SK-N-SH (cell line): ENCODE measurements around the gene DNAH14. TPM values are rescaled to one million over a fixed set of nuclear protein-coding genes. Genes with fewer than 3 reads are reported as not detected.

Experiments
- CTCF ChIA-PET: fragments of 300-600, 350-600 bp; formaldehyde crosslinking; extraction: SDS; loops from one replicate; lab custom pipeline; 2021; lab: Yijun Ruan, JAX
- POLR2A ChIA-PET: fragments of 350-600 bp; sonication (Branson Sonifier 250); formaldehyde crosslinking; extraction: SDS; loops from one replicate; lab custom pipeline; 2020; ENCODE audit warnings: antibody characterized with exemption, inconsistent platforms; lab: Yijun Ruan, JAX
- DNase-seq: peaks from one replicate; pipeline ENCODE4 v3.0.0; 2012
- H2AFZ ChIP-seq: fragments of 200-600 bp; sonication (generic); 2 replicates; pipeline ENCODE4 v1.8.1; 2016; ENCODE audit warnings: antibody characterized with exemption, mild to moderate bottlenecking, low read depth
- H3F3A ChIP-seq: fragments of 200-600 bp; sonication (generic); replicated peaks from 2 replicates; pipeline ENCODE3; 2016; ENCODE audit warnings: antibody characterized with exemption, mild to moderate bottlenecking; ENCODE audit not compliant: insufficient read depth
- H3K27ac ChIP-seq, 2 experiments: fragments of 200-500 bp in 1 of 2; fragments of 200-600 bp in 1 of 2; sonication (Bioruptor generic) in 1 of 2; sonication (generic), shearing (Covaris generic) in 1 of 2; 2 replicates each; pipeline versions ENCODE4 v1.5.1 to v1.6.1; 2014 to 2016; ENCODE audit warnings: low read depth in 2 of 2, inconsistent platforms in 1 of 2, low read length in 1 of 2, mild to moderate bottlenecking in 1 of 2, mixed read lengths in 1 of 2
- H3K27me3 ChIP-seq: fragments of 200-600 bp; sonication (generic), shearing (Covaris generic); 2 replicates; pipeline ENCODE4 v1.6.1; 2016; ENCODE audit warnings: mixed run types; ENCODE audit not compliant: insufficient read depth
- H3K36me3 ChIP-seq, 2 experiments: fragments of 200-500 bp in 1 of 2; fragments of 200-600 bp in 1 of 2; sonication (Bioruptor generic) in 1 of 2; sonication (generic) in 1 of 2; replicated peaks in 1 of 2; 2 replicates each; pipeline versions ENCODE3 to v1.5.1; 2014 to 2016; ENCODE audit warnings: low read length in 1 of 2, mild to moderate bottlenecking in 1 of 2; ENCODE audit not compliant: insufficient read depth in 2 of 2, control insufficient read depth in 1 of 2
- H3K4me1 ChIP-seq, 2 experiments: fragments of 200-500 bp in 1 of 2; fragments of 200-600 bp in 1 of 2; sonication (Bioruptor generic) in 1 of 2; sonication (generic), shearing (Covaris generic) in 1 of 2; 2 replicates each; pipeline versions ENCODE4 v1.5.1 to v1.6.1; 2014 to 2016; ENCODE audit warnings: low read depth in 1 of 2, low read length in 1 of 2, mixed run types in 1 of 2; ENCODE audit not compliant: insufficient read depth in 2 of 2, control insufficient read depth in 1 of 2
- H3K4me2 ChIP-seq: fragments of 200-600 bp; sonication (generic), shearing (Covaris generic); 2 replicates; pipeline ENCODE4 v1.6.1; 2017; ENCODE audit warnings: mixed run types
- H3K4me3 ChIP-seq, 2 experiments: fragments of 200-500 bp in 1 of 2; fragments of 200-600 bp in 1 of 2; sonication (Bioruptor generic) in 1 of 2; sonication (generic), shearing (Covaris generic) in 1 of 2; 2 replicates each; pipeline versions ENCODE4 v1.5.1 to v1.8.1; 2014 to 2016; ENCODE audit warnings: low read depth in 2 of 2, inconsistent platforms in 1 of 2, low read length in 1 of 2, mild to moderate bottlenecking in 1 of 2, mixed read lengths in 1 of 2, moderate library complexity in 1 of 2
- H3K79me2 ChIP-seq: fragments of 200-600 bp; sonication (generic); 2 replicates; pipeline ENCODE4 v1.8.1; 2017; ENCODE audit warnings: mild to moderate bottlenecking; ENCODE audit not compliant: insufficient read depth
- H3K9ac ChIP-seq: fragments of 200-600 bp; sonication (generic); 2 replicates; pipeline ENCODE4 v1.6.1; 2017; ENCODE audit warnings: mixed run types
- H3K9me2 ChIP-seq: fragments of 200-600 bp; sonication (generic); 2 replicates; pipeline ENCODE4 v1.6.1; 2017; ENCODE audit warnings: mixed run types
- H3K9me3 ChIP-seq: fragments of 200-600 bp; sonication (generic); 2 replicates; pipeline ENCODE4 v1.6.1; 2017; ENCODE audit warnings: mixed run types, mild to moderate bottlenecking, moderate library complexity
- H4K20me1 ChIP-seq: fragments of 200-600 bp; sonication (generic); 2 replicates; pipeline ENCODE4 v1.6.1; 2017; ENCODE audit warnings: mild to moderate bottlenecking, mixed run types; ENCODE audit not compliant: insufficient read depth
- ELF1 ChIP-seq: IDR thresholded peaks from 2 replicates; pipeline ENCODE4 v1.4.0; 2012
- EP300 ChIP-seq, 2 experiments: IDR thresholded peaks; 2 replicates each; pipeline versions ENCODE4 v1.4.0 to v1.6.1; 2012; ENCODE audit warnings: borderline replicate concordance in 1 of 2, low read depth in 1 of 2, low read length in 1 of 2
- FOXM1 ChIP-seq: IDR thresholded peaks from 2 replicates; pipeline ENCODE4 v1.4.0; 2012; ENCODE audit warnings: low read depth, mild to moderate bottlenecking
- GATA2 ChIP-seq: sonication (generic); formaldehyde crosslinking; IDR thresholded peaks from 2 replicates; pipeline ENCODE4 v1.5.0; 2020; ENCODE audit warnings: mild to moderate bottlenecking, missing genetic modification reagents
- MAX ChIP-seq: IDR thresholded peaks from 2 replicates; pipeline ENCODE4 v1.4.0; 2012; ENCODE audit warnings: low read depth
- MEF2A ChIP-seq: IDR thresholded peaks from 2 replicates; pipeline ENCODE4 v1.4.0; 2012; ENCODE audit warnings: low read depth, borderline replicate concordance
- NFIC ChIP-seq: IDR thresholded peaks from 2 replicates; pipeline ENCODE4 v1.4.0; 2012; ENCODE audit warnings: borderline replicate concordance
- REST ChIP-seq: IDR thresholded peaks from 2 replicates; pipeline ENCODE4 v1.6.1; 2012; ENCODE audit warnings: mild to moderate bottlenecking, low read depth, low read length, moderate library complexity
- RFX5 ChIP-seq: IDR thresholded peaks from 2 replicates; pipeline ENCODE4 v1.6.1; 2012; ENCODE audit warnings: mild to moderate bottlenecking, improper control_type of control experiment, low read length
- SMC3 ChIP-seq: IDR thresholded peaks from 2 replicates; pipeline ENCODE4 v1.6.1; 2012; ENCODE audit warnings: low read depth, low read length, improper control_type of control experiment
- TAF1 ChIP-seq: IDR thresholded peaks from 2 replicates; pipeline ENCODE4 v1.6.1; 2012; ENCODE audit warnings: low read depth, mild to moderate bottlenecking, low read length, moderate library complexity, borderline replicate concordance
- USF2 ChIP-seq: fragments of 150-350 bp; IDR thresholded peaks from 2 replicates; pipeline ENCODE4 v1.6.1; 2017; ENCODE audit warnings: antibody characterized with exemption, low read length, low read depth, borderline replicate concordance
- YY1 ChIP-seq: IDR thresholded peaks from 2 replicates; pipeline ENCODE4 v1.4.0; 2012; ENCODE audit warnings: low read depth, mild to moderate bottlenecking
- ZBTB33 ChIP-seq: IDR thresholded peaks from 2 replicates; pipeline ENCODE4 v1.4.0; 2012; ENCODE audit warnings: low read depth, borderline replicate concordance
- WGBS: methylation state at CpG from one replicate; pipeline ENCODE4 v1.1.6; 2017; ENCODE audit warnings: low lambda C conversion rate; 5-methylcytosine and 5-hydroxymethylcytosine counted together
- polyA plus RNA-seq, 3 experiments: library from polyadenylated mRNA; depleted of rRNA; stranded (reverse); fragments of >200 nt; gene quantifications; 2 replicates each; pipeline ENCODE4 v1.2.3, GENCODE V29; 2012
- TF ChIP-seq, protein P1 (sequence below): IDR thresholded peaks from 2 replicates; pipeline ENCODE4 v1.4.0; 2012; ENCODE audit warnings: low read depth, borderline replicate concordance
- TF ChIP-seq, protein P2 (sequence below): fragments of 200-600 bp; sonication (generic); IDR thresholded peaks from 2 replicates; pipeline ENCODE4 v1.6.1; 2017; ENCODE audit warnings: antibody characterized with exemption, mild to moderate bottlenecking, moderate library complexity

DNAH14 gene
- polyA plus RNA-seq, 1 of the 3 experiments (the other 2 are of a cell fraction), result 8.0 TPM

DNA sequence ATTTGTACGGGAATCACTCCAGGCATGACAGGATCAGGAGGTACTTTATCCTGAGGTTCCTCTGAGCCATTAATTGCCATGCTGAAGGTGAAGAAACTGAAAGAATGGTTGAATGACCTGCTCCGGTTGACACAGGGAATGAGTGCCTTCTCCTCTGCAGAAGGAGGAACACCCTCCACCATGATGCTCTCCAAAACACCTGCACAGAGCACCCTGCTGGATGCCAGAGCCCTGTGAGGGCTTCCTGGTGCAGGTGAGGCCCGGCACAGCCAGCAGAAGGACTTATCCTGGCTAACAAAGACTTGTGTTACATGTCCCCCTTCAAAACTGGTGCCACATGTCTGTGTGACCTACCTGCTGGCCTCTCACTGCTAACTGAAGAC, 512.6 kb downstream of the DNAH14 start:
- H3K27ac ChIP-seq, result no peak overlapping the region
- H3K9me2 ChIP-seq, result no peaks in the 10 kb centered on the region
- no peak overlapping the region for H3K4me3 ChIP-seq
- no peak overlapping the region for H3K4me2 ChIP-seq
- WGBS, result 69% methylated on average over 3 of the region's 3 CpGs
- no peak overlapping the region for H2AFZ ChIP-seq
- POLR2A ChIA-PET, result no interaction called here
- DNase-seq, result no peak
- H3K9ac ChIP-seq, result no peak overlapping the region
- H3K36me3 ChIP-seq, result no peaks in the 10 kb centered on the region
- no peaks in the 10 kb centered on the region for H3K9me3 ChIP-seq
- peaks cover 0 to 5% of the 10 kb centered on the region in 2 experiments; a peak in 2 of 4 replicates for H3K4me1 ChIP-seq
- CTCF ChIA-PET, result interaction anchor here (0.9 kb wide), 1 partner anchor 330 kb away, joined by 3 read pairs; no protein-coding TSS in a partner anchor
- H3K27me3 ChIP-seq, result no peaks in the 10 kb centered on the region
- no peak for TF ChIP-seq ZBTB33
- no peak for TF ChIP-seq EP300 (IDR thresholded peaks at IDR 0.05; ENCODE audit: borderline replicate concordance in 1 of 2, low read depth in 1 of 2, low read length in 1 of 2)
- TF ChIP-seq, protein P1, sequence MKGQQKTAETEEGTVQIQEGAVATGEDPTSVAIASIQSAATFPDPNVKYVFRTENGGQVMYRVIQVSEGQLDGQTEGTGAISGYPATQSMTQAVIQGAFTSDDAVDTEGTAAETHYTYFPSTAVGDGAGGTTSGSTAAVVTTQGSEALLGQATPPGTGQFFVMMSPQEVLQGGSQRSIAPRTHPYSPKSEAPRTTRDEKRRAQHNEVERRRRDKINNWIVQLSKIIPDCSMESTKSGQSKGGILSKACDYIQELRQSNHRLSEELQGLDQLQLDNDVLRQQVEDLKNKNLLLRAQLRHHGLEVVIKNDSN, result no peak
- no peak for TF ChIP-seq REST
- TF ChIP-seq, protein P2, sequence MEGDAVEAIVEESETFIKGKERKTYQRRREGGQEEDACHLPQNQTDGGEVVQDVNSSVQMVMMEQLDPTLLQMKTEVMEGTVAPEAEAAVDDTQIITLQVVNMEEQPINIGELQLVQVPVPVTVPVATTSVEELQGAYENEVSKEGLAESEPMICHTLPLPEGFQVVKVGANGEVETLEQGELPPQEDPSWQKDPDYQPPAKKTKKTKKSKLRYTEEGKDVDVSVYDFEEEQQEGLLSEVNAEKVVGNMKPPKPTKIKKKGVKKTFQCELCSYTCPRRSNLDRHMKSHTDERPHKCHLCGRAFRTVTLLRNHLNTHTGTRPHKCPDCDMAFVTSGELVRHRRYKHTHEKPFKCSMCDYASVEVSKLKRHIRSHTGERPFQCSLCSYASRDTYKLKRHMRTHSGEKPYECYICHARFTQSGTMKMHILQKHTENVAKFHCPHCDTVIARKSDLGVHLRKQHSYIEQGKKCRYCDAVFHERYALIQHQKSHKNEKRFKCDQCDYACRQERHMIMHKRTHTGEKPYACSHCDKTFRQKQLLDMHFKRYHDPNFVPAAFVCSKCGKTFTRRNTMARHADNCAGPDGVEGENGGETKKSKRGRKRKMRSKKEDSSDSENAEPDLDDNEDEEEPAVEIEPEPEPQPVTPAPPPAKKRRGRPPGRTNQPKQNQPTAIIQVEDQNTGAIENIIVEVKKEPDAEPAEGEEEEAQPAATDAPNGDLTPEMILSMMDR, result no peak
- no peak for TF ChIP-seq MEF2A
- no peak for TF ChIP-seq YY1
- TF ChIP-seq SMC3, result no peak
- no peak for TF ChIP-seq FOXM1
- no peak for TF ChIP-seq GATA2
- TF ChIP-seq TAF1, result no peak
- TF ChIP-seq NFIC, result no peak
- TF ChIP-seq RFX5, result no peak
- TF ChIP-seq ELF1, result no peak
- TF ChIP-seq USF2, result no peak
- TF ChIP-seq MAX, result no peak
- H4K20me1 ChIP-seq, result no peaks in the 10 kb centered on the region
- no peaks in the 10 kb centered on the region for H3F3A ChIP-seq
- H3K79me2 ChIP-seq, result no peaks in the 10 kb centered on the region
